K562 treated with DMSO at 1 percent for 4 hours (cell line): ENCODE data around the gene DGKK. TPM values are rescaled to one million over a fixed set of nuclear protein-coding genes. Genes with fewer than 3 reads are reported as not detected.

Source experiments
- total RNA-seq: library from RNA; unstranded; fragments of 300-600 nt; gene quantifications from 2 replicates; pipeline ENCODE4 v1.2.3, GENCODE V29; 2022; ENCODE audit not compliant: insufficient read depth

Gene DGKK
- not detected in 2 replicates for total RNA-seq

GRCh38 chrX:50470103-50471031 is at the start of gene DGKK:
TSS of gene DGKK (minus strand) at chrX:50470825. CDS start at chrX:50470678, 147 bp downstream.

